Neuronal stem cell (in vitro differentiated cells): ENCODE results near the gene PTPN14.

Source experiments
- DNase-seq: peaks from one replicate; pipeline ENCODE4 v3.0.0-alpha.2; 2013; ENCODE audit warnings: low spot score
- H2AFZ ChIP-seq: one replicate; pipeline ENCODE4 v1.6.1; 2013; ENCODE audit warnings: mild to moderate bottlenecking, low read length, inconsistent platforms
- H2AK5ac ChIP-seq: 2 replicates; pipeline ENCODE4 v1.6.1; 2013; ENCODE audit warnings: low read depth, mild to moderate bottlenecking, inconsistent platforms, low read length, moderate library complexity, mixed read lengths
- H2BK120ac ChIP-seq: 2 replicates; pipeline ENCODE4 v1.6.1; 2013; ENCODE audit warnings: low read depth, mild to moderate bottlenecking, inconsistent platforms, low read length, moderate library complexity, mixed read lengths
- H2BK12ac ChIP-seq: one replicate; pipeline ENCODE4 v1.6.1; 2013; ENCODE audit warnings: low read length, inconsistent platforms
- H2BK15ac ChIP-seq: 2 replicates; pipeline ENCODE4 v1.6.1; 2013; ENCODE audit warnings: mild to moderate bottlenecking, low read length, inconsistent platforms, mixed read lengths
- H2BK5ac ChIP-seq: one replicate; pipeline ENCODE4 v1.6.1; 2013; ENCODE audit warnings: inconsistent platforms, mild to moderate bottlenecking, low read length, moderate library complexity
- H3K14ac ChIP-seq: one replicate; pipeline ENCODE4 v1.6.1; 2013; ENCODE audit warnings: low read length, inconsistent platforms
- H3K18ac ChIP-seq: 2 replicates; pipeline ENCODE4 v1.6.1; 2013; ENCODE audit warnings: low read length, inconsistent platforms
- H3K23ac ChIP-seq: 2 replicates; pipeline ENCODE4 v1.6.1; 2013; ENCODE audit warnings: low read depth, mild to moderate bottlenecking, mixed read lengths, low read length, inconsistent platforms; ENCODE audit not compliant: poor library complexity
- H3K27ac ChIP-seq: replicated peaks from 3 replicates; pipeline ENCODE4 v1.5.1; 2013; ENCODE audit warnings: low read length, inconsistent platforms
- H3K27me3 ChIP-seq, 3 experiments: 2 replicates each; pipeline ENCODE4 v1.6.1; 2013; ENCODE audit warnings: low read length in 3 of 3, mild to moderate bottlenecking in 2 of 3, inconsistent platforms in 1 of 3, low read depth in 1 of 3, mixed read lengths in 1 of 3, moderate library complexity in 1 of 3; ENCODE audit not compliant: control insufficient read depth in 3 of 3, insufficient read depth in 3 of 3
- H3K36me3 ChIP-seq, 2 donors: replicated peaks in 1 of 2; 2 replicates each; pipeline ENCODE4 v1.6.1; 2013; ENCODE audit warnings: low read length in 2 of 2; ENCODE audit not compliant: control insufficient read depth in 2 of 2, insufficient read depth in 2 of 2
- H3K4ac ChIP-seq: 2 replicates; pipeline ENCODE4 v1.6.1; 2013; ENCODE audit warnings: inconsistent platforms, mild to moderate bottlenecking, low read length, moderate library complexity
- H3K4me1 ChIP-seq, 2 donors: 1 replicate in 1 of 2; 2 replicates in 1 of 2; pipeline ENCODE4 v1.6.1; 2013; ENCODE audit warnings: low read length in 2 of 2, low read depth in 1 of 2; ENCODE audit not compliant: control insufficient read depth in 2 of 2, insufficient read depth in 1 of 2
- H3K4me2 ChIP-seq: one replicate; pipeline ENCODE4 v1.6.1; 2013; ENCODE audit warnings: mild to moderate bottlenecking, low read length, inconsistent platforms; ENCODE audit not compliant: insufficient read depth, poor library complexity, severe bottlenecking
- H3K4me3 ChIP-seq, 2 donors: 2 replicates each; pipeline ENCODE4 v1.5.1; 2013; ENCODE audit warnings: low read length in 2 of 2, mild to moderate bottlenecking in 2 of 2, inconsistent platforms in 1 of 2, moderate library complexity in 1 of 2
- H3K79me1 ChIP-seq: one replicate; pipeline ENCODE4 v1.6.1; 2013; ENCODE audit warnings: low read depth, mild to moderate bottlenecking, inconsistent platforms, low read length, moderate library complexity
- H3K9ac ChIP-seq: one replicate; pipeline ENCODE4 v1.6.1; 2013; ENCODE audit warnings: mild to moderate bottlenecking, low read depth, low read length, inconsistent platforms; ENCODE audit not compliant: poor library complexity
- H3K9me3 ChIP-seq, 2 donors: replicated peaks in 1 of 2; 2 replicates each; pipeline versions ENCODE3 to v1.6.1; 2013; ENCODE audit warnings: low read length in 2 of 2, mild to moderate bottlenecking in 2 of 2, inconsistent platforms in 1 of 2, low read depth in 1 of 2, mixed read lengths in 1 of 2, moderate library complexity in 1 of 2; ENCODE audit not compliant: control insufficient read depth in 2 of 2, insufficient read depth in 1 of 2
- H4K8ac ChIP-seq: one replicate; pipeline ENCODE4 v1.6.1; 2013; ENCODE audit warnings: low read depth, mild to moderate bottlenecking, inconsistent platforms, low read length, moderate library complexity
- H4K91ac ChIP-seq: one replicate; pipeline ENCODE4 v1.6.1; 2013; ENCODE audit warnings: low read length, low read depth, mild to moderate bottlenecking, inconsistent platforms; ENCODE audit not compliant: poor library complexity
- WGBS, 2 donors: extraction: QIAGEN DNeasy Blood & Tissue Kit; methylation state at CpG; one replicate each; pipeline ENCODE4 v1.1.7; 2013; ENCODE audit warnings: missing lambda C conversion rate in 2 of 2, mixed read lengths in 1 of 2; ENCODE audit not compliant: insufficient read length in 2 of 2, insufficient replicate concordance in 1 of 2; ENCODE audit errors: extremely low coverage in 2 of 2; 5-methylcytosine and 5-hydroxymethylcytosine counted together

The PTPN14 gene

GRCh38 chr1:214540324-214540723 is 11.1 kb downstream of the PTPN14 start:
- Histone ChIP-seq H3K4me3 (no peak overlapping the region), H2BK12ac (no peak overlapping the region), H2BK15ac (no peak overlapping the region), H3K27me3 (no peaks in the 10 kb centered on the region), H3K4me1 (peaks cover 3 to 6% of the 10 kb centered on the region in 2 donors), H2BK5ac (no peak overlapping the region), H3K23ac (no peak overlapping the region), H4K8ac (no peak overlapping the region), H4K91ac (no peak overlapping the region), H3K18ac (no peak overlapping the region), H3K4ac (no peak overlapping the region), H3K27ac (no peak overlapping the region), H2AFZ (no peak overlapping the region), H3K9me3 (no peaks in the 10 kb centered on the region), H3K14ac (no peak overlapping the region), H3K4me2 (no peak overlapping the region), H2AK5ac (no peak overlapping the region), H2BK120ac (no peak overlapping the region), H3K79me1 (no peaks in the 10 kb centered on the region), H3K36me3 (no peaks in the 10 kb centered on the region), H3K9ac (no peak overlapping the region)
- no CpG with 5 or more reads among the region's 5 CpGs for WGBS, 2 donors
- DNase-seq: no peak

GRCh38 chr1:214538496-214538895 is 12.9 kb downstream of the PTPN14 start:
- Histone ChIP-seq H3K4me3 (no peak overlapping the region), H2AK5ac (no peak overlapping the region), H3K4ac (no peak overlapping the region), H3K4me2 (no peak overlapping the region), H3K27ac (no peak overlapping the region), H3K79me1 (no peaks in the 10 kb centered on the region), H4K8ac (no peak overlapping the region), H3K23ac (no peak overlapping the region), H2BK5ac (no peak overlapping the region), H3K27me3 (no peaks in the 10 kb centered on the region), H3K9me3 (peaks cover 2% of the 10 kb centered on the region in 2 donors), H3K14ac (no peak overlapping the region), H3K36me3 (peaks cover 0 to 1% of the 10 kb centered on the region in 2 donors), H2BK12ac (no peak overlapping the region), H2AFZ (no peak overlapping the region), H4K91ac (no peak overlapping the region), H3K9ac (no peak overlapping the region), H3K18ac (no peak overlapping the region), H2BK120ac (no peak overlapping the region), H2BK15ac (no peak overlapping the region), H3K4me1 (peaks cover 2 to 6% of the 10 kb centered on the region in 2 donors)
- no peak for DNase-seq
- no CpG with 5 or more reads among the region's 3 CpGs for WGBS, 2 donors

GRCh38 chr1:214537872-214538473 is 13.4 kb downstream of the PTPN14 start:
- Histone ChIP-seq H4K8ac (no peak overlapping the region), H3K23ac (no peak overlapping the region), H3K14ac (no peak overlapping the region), H3K4me2 (no peak overlapping the region), H3K4me1 (peaks cover 2 to 6% of the 10 kb centered on the region in 2 donors), H3K27ac (no peak overlapping the region), H3K18ac (no peak overlapping the region), H3K9ac (no peak overlapping the region), H2AK5ac (no peak overlapping the region), H2BK15ac (no peak overlapping the region), H3K79me1 (peaks cover 2% of the 10 kb centered on the region), H2BK120ac (no peak overlapping the region), H3K4me3 (no peak overlapping the region), H3K36me3 (peaks cover 2 to 3% of the 10 kb centered on the region in 2 donors), H3K27me3 (no peaks in the 10 kb centered on the region), H2BK5ac (no peak overlapping the region), H3K9me3 (peaks cover 2 to 5% of the 10 kb centered on the region in 2 donors), H2BK12ac (no peak overlapping the region), H3K4ac (no peak overlapping the region), H4K91ac (no peak overlapping the region), H2AFZ (no peak overlapping the region)
- WGBS, 2 donors: no CpG with 5 or more reads among the region's 4 CpGs
- DNase-seq: no peak

GRCh38 chr1:214537219-214537618 is 14.2 kb downstream of the PTPN14 start:
- Histone ChIP-seq H3K9ac (no peak overlapping the region), H3K9me3 (peaks cover 2 to 6% of the 10 kb centered on the region in 2 donors), H3K36me3 (peaks cover 3 to 9% of the 10 kb centered on the region in 2 donors), H2AFZ (no peak overlapping the region), H2AK5ac (no peak overlapping the region), H2BK12ac (no peak overlapping the region), H4K91ac (no peak overlapping the region), H4K8ac (no peak overlapping the region), H3K23ac (no peak overlapping the region), H3K27me3 (no peaks in the 10 kb centered on the region), H2BK5ac (no peak overlapping the region), H3K27ac (no peak overlapping the region), H3K79me1 (peaks cover 4% of the 10 kb centered on the region), H3K14ac (no peak overlapping the region), H2BK120ac (no peak overlapping the region), H3K4me3 (no peak overlapping the region), H3K18ac (no peak overlapping the region), H3K4me2 (no peak overlapping the region), H2BK15ac (no peak overlapping the region), H3K4me1 (peaks cover 2 to 6% of the 10 kb centered on the region in 2 donors), H3K4ac (no peak overlapping the region)
- no peak for DNase-seq
- no CpG with 5 or more reads among the region's 5 CpGs for WGBS, 2 donors
